Neural cell (in vitro differentiated cells): ENCODE results near the gene PREX1. TPM values are rescaled to one million over a fixed set of nuclear protein-coding genes. Genes with fewer than 3 reads are reported as not detected.

Experiments
- H2AFZ ChIP-seq: fragments of 200-600, 300-800 bp; sonication (generic), shearing (Covaris generic); 2 replicates; pipeline ENCODE4 v1.6.0; 2014; ENCODE audit warnings: low read depth, mild to moderate bottlenecking, antibody characterized with exemption, low read length, moderate library complexity
- H3F3A ChIP-seq: fragments of 200-600 bp; shearing (Covaris generic); 2 replicates; pipeline ENCODE4 v1.6.1; 2016; ENCODE audit warnings: mild to moderate bottlenecking, moderate library complexity, mixed read lengths, antibody characterized with exemption, low read length; ENCODE audit not compliant: insufficient read depth, poor library complexity, severe bottlenecking
- H3K27ac ChIP-seq: fragments of 200-600, 300-800 bp; sonication (generic), shearing (Covaris generic); 2 replicates; pipeline ENCODE4 v1.5.1; 2014; ENCODE audit warnings: mild to moderate bottlenecking, low read length, moderate library complexity
- H3K27me3 ChIP-seq: fragments of 300-800, 200-600 bp; sonication (generic), shearing (Covaris generic); 2 replicates; pipeline ENCODE4 v1.6.0; 2014; ENCODE audit warnings: mild to moderate bottlenecking, low read depth, low read length, moderate library complexity; ENCODE audit not compliant: insufficient read depth
- H3K36me3 ChIP-seq: fragments of 300-800, 200-600 bp; sonication (generic), shearing (Covaris generic); 2 replicates; pipeline ENCODE4 v1.5.1; 2014; ENCODE audit warnings: mild to moderate bottlenecking, antibody characterized with exemption, low read length, moderate library complexity; ENCODE audit not compliant: insufficient read depth
- H3K4me2 ChIP-seq: fragments of 300-800, 200-600 bp; sonication (generic), shearing (Covaris generic); 2 replicates; pipeline ENCODE4 v1.6.0; 2014; ENCODE audit warnings: mild to moderate bottlenecking, low read length
- H3K4me3 ChIP-seq: fragments of 300-800, 200-600 bp; sonication (generic), shearing (Covaris generic); 2 replicates; pipeline ENCODE4 v1.5.1; 2014; ENCODE audit warnings: mild to moderate bottlenecking, low read length, moderate library complexity
- H3K79me2 ChIP-seq: fragments of 200-600 bp; shearing (Covaris generic); replicated peaks from 2 replicates; pipeline ENCODE4 v1.6.0; 2014; ENCODE audit warnings: mild to moderate bottlenecking, low read length, moderate library complexity; ENCODE audit not compliant: insufficient read depth
- H3K9ac ChIP-seq: fragments of 300-800, 200-600 bp; sonication (generic), shearing (Covaris generic); 2 replicates; pipeline ENCODE4 v1.6.1; 2016; ENCODE audit warnings: mild to moderate bottlenecking, low read length, mixed read lengths
- H3K9me2 ChIP-seq: fragments of 200-600 bp; shearing (Covaris generic); 2 replicates; pipeline ENCODE4 v1.6.1; 2016; ENCODE audit warnings: mild to moderate bottlenecking, low read length, mixed read lengths; ENCODE audit not compliant: insufficient read depth
- H3K9me3 ChIP-seq: fragments of 200-600, 300-800 bp; sonication (generic), shearing (Covaris generic); 2 replicates; pipeline ENCODE4 v1.6.1; 2016; ENCODE audit warnings: mild to moderate bottlenecking, mixed run types, low read length, moderate library complexity, mixed read lengths
- H4K20me1 ChIP-seq: fragments of 200-600 bp; shearing (Covaris generic); 2 replicates; pipeline ENCODE4 v1.6.1; 2016; ENCODE audit warnings: mild to moderate bottlenecking, mixed run types; ENCODE audit not compliant: insufficient read depth
- EP300 ChIP-seq: fragments of 450-650 bp; conservative IDR thresholded peaks from 2 replicates; pipeline ENCODE4 v1.6.1; 2014; ENCODE audit warnings: antibody characterized with exemption, mild to moderate bottlenecking, moderate library complexity; ENCODE audit not compliant: poor library complexity, severe bottlenecking
- EZH2 ChIP-seq: fragments of 200-600, 300-800 bp; shearing (Covaris generic), sonication (generic); IDR thresholded peaks from 2 replicates; pipeline ENCODE4 v1.6.1; 2014; ENCODE audit warnings: antibody characterized with exemption, low read length, borderline replicate concordance, mild to moderate bottlenecking; ENCODE audit not compliant: insufficient read depth, poor library complexity, severe bottlenecking
- MXI1 ChIP-seq: fragments of 450-650 bp; conservative IDR thresholded peaks from 2 replicates; pipeline ENCODE4 v1.6.1; 2014; ENCODE audit warnings: antibody characterized with exemption, mild to moderate bottlenecking; ENCODE audit not compliant: poor library complexity, severe bottlenecking
- POLR2AphosphoS5 ChIP-seq: IDR thresholded peaks from 2 replicates; pipeline ENCODE4 v1.6.1; 2012
- RAD21 ChIP-seq: fragments of 450-650 bp; conservative IDR thresholded peaks from 2 replicates; pipeline ENCODE4 v1.6.1; 2014; ENCODE audit warnings: antibody characterized with exemption, mild to moderate bottlenecking, moderate library complexity
- SMC3 ChIP-seq: fragments of 450-650 bp; conservative IDR thresholded peaks from 2 replicates; pipeline ENCODE4 v1.6.1; 2014; ENCODE audit warnings: antibody characterized with exemption, mild to moderate bottlenecking, moderate library complexity; ENCODE audit not compliant: poor library complexity
- TAF1 ChIP-seq: IDR thresholded peaks from 2 replicates; pipeline ENCODE4 v1.6.1; 2012; ENCODE audit warnings: low read depth
- polyA plus RNA-seq: library from polyadenylated mRNA; depleted of rRNA; stranded (reverse); fragments of >200 nt; gene quantifications from 2 replicates; pipeline ENCODE4 v1.2.3, GENCODE V29; 2014
- TF ChIP-seq, protein P1 (sequence below): IDR thresholded peaks from 2 replicates; pipeline ENCODE4 v1.6.1; 2012; ENCODE audit warnings: borderline replicate concordance
- TF ChIP-seq, protein P2 (sequence below): fragments of 450-650 bp; IDR thresholded peaks from 2 replicates; pipeline ENCODE4 v1.5.1; 2014; ENCODE audit warnings: antibody characterized with exemption, mild to moderate bottlenecking, moderate library complexity; ENCODE audit not compliant: poor library complexity, severe bottlenecking

The PREX1 gene
- polyA plus RNA-seq, 1 donor from 2014 or later, result 0.06 TPM

DNA sequence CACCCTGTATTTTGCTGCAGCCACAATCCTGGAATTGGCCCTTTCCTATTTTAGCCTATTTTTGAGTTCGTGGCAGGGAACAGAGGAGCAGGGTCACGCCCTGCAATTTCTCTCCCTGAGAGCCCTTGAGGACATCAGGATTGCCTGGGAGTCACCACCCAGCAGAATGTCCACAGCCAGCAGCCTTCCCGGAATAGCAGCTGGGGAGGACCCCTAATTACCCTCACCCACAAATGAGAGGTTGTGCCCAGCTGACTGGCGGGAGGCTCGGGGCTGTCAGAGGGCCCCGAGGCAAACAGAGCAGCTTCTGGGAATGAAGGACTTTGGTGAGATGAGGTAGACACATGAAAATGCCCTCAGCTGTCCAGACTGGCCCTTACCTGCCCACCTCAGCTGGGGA is 165.1 kb downstream of the PREX1 start:
- no peak overlapping the region for H2AFZ ChIP-seq
- no peaks in the 10 kb centered on the region for H3K9me2 ChIP-seq
- H3F3A ChIP-seq, result no peaks in the 10 kb centered on the region
- no peaks in the 10 kb centered on the region for H4K20me1 ChIP-seq
- no peak overlapping the region for H3K4me3 ChIP-seq
- H3K9ac ChIP-seq, result no peak overlapping the region
- H3K9me3 ChIP-seq, result no peaks in the 10 kb centered on the region
- no peak overlapping the region for H3K4me2 ChIP-seq
- no peaks in the 10 kb centered on the region for H3K36me3 ChIP-seq
- H3K79me2 ChIP-seq, result no peaks in the 10 kb centered on the region
- no peak for TF ChIP-seq POLR2AphosphoS5
- TF ChIP-seq TAF1, result no peak
- TF ChIP-seq MXI1, result no peak
- TF ChIP-seq SMC3, result no peak
- TF ChIP-seq, protein P1, sequence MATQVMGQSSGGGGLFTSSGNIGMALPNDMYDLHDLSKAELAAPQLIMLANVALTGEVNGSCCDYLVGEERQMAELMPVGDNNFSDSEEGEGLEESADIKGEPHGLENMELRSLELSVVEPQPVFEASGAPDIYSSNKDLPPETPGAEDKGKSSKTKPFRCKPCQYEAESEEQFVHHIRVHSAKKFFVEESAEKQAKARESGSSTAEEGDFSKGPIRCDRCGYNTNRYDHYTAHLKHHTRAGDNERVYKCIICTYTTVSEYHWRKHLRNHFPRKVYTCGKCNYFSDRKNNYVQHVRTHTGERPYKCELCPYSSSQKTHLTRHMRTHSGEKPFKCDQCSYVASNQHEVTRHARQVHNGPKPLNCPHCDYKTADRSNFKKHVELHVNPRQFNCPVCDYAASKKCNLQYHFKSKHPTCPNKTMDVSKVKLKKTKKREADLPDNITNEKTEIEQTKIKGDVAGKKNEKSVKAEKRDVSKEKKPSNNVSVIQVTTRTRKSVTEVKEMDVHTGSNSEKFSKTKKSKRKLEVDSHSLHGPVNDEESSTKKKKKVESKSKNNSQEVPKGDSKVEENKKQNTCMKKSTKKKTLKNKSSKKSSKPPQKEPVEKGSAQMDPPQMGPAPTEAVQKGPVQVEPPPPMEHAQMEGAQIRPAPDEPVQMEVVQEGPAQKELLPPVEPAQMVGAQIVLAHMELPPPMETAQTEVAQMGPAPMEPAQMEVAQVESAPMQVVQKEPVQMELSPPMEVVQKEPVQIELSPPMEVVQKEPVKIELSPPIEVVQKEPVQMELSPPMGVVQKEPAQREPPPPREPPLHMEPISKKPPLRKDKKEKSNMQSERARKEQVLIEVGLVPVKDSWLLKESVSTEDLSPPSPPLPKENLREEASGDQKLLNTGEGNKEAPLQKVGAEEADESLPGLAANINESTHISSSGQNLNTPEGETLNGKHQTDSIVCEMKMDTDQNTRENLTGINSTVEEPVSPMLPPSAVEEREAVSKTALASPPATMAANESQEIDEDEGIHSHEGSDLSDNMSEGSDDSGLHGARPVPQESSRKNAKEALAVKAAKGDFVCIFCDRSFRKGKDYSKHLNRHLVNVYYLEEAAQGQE, result no peak
- TF ChIP-seq EZH2, result no peak
- no peak for TF ChIP-seq EP300
- TF ChIP-seq, protein P2, sequence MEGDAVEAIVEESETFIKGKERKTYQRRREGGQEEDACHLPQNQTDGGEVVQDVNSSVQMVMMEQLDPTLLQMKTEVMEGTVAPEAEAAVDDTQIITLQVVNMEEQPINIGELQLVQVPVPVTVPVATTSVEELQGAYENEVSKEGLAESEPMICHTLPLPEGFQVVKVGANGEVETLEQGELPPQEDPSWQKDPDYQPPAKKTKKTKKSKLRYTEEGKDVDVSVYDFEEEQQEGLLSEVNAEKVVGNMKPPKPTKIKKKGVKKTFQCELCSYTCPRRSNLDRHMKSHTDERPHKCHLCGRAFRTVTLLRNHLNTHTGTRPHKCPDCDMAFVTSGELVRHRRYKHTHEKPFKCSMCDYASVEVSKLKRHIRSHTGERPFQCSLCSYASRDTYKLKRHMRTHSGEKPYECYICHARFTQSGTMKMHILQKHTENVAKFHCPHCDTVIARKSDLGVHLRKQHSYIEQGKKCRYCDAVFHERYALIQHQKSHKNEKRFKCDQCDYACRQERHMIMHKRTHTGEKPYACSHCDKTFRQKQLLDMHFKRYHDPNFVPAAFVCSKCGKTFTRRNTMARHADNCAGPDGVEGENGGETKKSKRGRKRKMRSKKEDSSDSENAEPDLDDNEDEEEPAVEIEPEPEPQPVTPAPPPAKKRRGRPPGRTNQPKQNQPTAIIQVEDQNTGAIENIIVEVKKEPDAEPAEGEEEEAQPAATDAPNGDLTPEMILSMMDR, result no peak
- no peak for TF ChIP-seq RAD21
- no peak overlapping the region for H3K27ac ChIP-seq
- no peaks in the 10 kb centered on the region for H3K27me3 ChIP-seq

DNA sequence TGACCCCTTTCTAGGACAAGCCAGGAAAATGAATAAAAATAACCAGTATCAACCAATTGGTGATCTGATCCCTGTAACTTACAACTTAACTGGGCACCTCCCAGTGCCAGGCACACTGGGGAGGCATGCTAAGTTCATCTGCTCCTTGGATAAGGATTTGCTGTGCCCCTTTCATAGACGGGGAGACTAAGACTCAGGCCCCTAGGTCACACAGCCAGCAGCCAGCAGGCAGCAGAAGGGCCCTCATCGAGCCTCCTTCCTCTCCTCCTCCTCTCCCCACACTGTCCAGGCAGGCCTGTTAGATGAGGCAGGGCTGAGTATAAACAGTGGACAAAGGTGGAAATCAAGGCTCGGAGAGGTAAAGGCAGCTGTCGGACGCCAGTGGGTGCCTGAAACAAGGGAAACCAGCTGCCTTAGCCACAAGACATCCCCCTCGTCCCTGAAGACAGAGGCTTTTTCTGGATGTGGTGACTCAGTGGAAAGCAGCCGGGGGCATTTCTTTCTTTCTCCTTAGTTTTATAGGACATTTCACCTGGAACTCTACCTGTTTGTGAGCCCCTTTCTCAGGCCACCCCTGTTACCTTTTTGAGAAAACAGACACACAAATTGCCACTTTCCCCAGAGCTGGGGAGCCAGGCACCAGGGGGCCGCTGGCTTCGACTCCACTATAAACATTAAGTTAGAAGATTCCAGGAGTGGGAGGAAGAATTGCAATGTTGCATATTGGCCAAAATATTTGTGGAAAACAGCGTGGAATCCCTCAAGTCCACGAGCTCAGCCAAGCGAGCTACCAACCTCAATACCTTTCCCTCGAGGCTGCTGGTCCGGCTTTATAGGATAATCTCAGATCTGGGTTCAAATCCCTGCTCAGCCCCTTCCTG is 166.0 kb downstream of the PREX1 start:
- Histone ChIP-seq H3K36me3 (no peaks in the 10 kb centered on the region), H3K4me2 (no peak overlapping the region), H3F3A (no peaks in the 10 kb centered on the region), H3K27ac (no peak overlapping the region), H3K4me3 (no peak overlapping the region), H4K20me1 (no peaks in the 10 kb centered on the region), H3K9me3 (no peaks in the 10 kb centered on the region), H2AFZ (no peak overlapping the region), H3K79me2 (no peaks in the 10 kb centered on the region), H3K9ac (no peak overlapping the region), H3K9me2 (no peaks in the 10 kb centered on the region), H3K27me3 (no peaks in the 10 kb centered on the region)
- TF ChIP-seq, protein P2, result no peak
- TF ChIP-seq TAF1 (no peak), EZH2 (no peak), SMC3 (no peak), MXI1 (no peak), RAD21 (no peak), EP300 (no peak), POLR2AphosphoS5 (no peak)
- TF ChIP-seq, protein P1, result no peak
